D721Med (cell line): Measurements from ENCODE around the gene ERAP2.

ENCODE experiments used
- DNase-seq: peaks from one replicate; pipeline ENCODE4 v3.0.0; 2011; ENCODE audit warnings: low spot score; ENCODE audit not compliant: insufficient read length
- FAIRE-seq: peaks from 2 replicates; lab custom pipeline; 2011; peaks lifted over from hg19 to GRCh38; lab: Jason Lieb, UNC
- CTCF ChIP-seq: IDR thresholded peaks from 2 replicates; pipeline ENCODE4 v1.5.1; 2012; ENCODE audit warnings: mild to moderate bottlenecking, control low read depth; ENCODE audit not compliant: insufficient read depth; ENCODE audit errors: missing control alignments

Gene ERAP2

GRCh38 chr5:96901384-96901783 is 25.1 kb downstream of the ERAP2 start:
- FAIRE-seq (no peak), DNase-seq (no peak)
- no peak for TF ChIP-seq CTCF

- FAIRE-seq (no peak), DNase-seq (no peak)
Observed at GRCh38 chr5:96901841-96902240, 25.5 kb downstream of the ERAP2 start.

GRCh38 chr5:96902876-96903275 is 26.6 kb downstream of the ERAP2 start:
- no peak for FAIRE-seq
- DNase-seq: no peak
- TF ChIP-seq CTCF: no peak

More at GRCh38 chr5:96901841-96902240, 25.5 kb downstream of the ERAP2 start:
- TF ChIP-seq CTCF: no peak

- FAIRE-seq (no peak), DNase-seq (no peak)
- no peak for TF ChIP-seq CTCF
Observed at GRCh38 chr5:96903300-96903699, 27.0 kb downstream of the ERAP2 start.

- FAIRE-seq: no peak
- TF ChIP-seq CTCF: no peak
- DNase-seq: no peak
Observed at GRCh38 chr5:96904054-96904931, 28.0 kb downstream of the ERAP2 start.

- DNase-seq (no peak), FAIRE-seq (no peak)
- TF ChIP-seq CTCF: no peak
Observed at GRCh38 chr5:96905864-96906263, 29.6 kb downstream of the ERAP2 start.

- FAIRE-seq (no peak), DNase-seq (no peak)
- no peak for TF ChIP-seq CTCF
Observed at GRCh38 chr5:96909003-96909402, 32.7 kb downstream of the ERAP2 start.
